Brain microvascular endothelial cell (primary cell): ENCODE data around the gene FREM3.
A peak's percentile ranks its signal among the peaks of the same experiment; 100 is the strongest.
"Not testable (repeated sequence)": the region's sequence is repeated elsewhere in the genome, so short reads cannot be mapped to it uniquely, and the experiment has no call there.

ENCODE experiments used
- DNase-seq: peaks from one replicate; pipeline ENCODE4 v3.0.0-alpha.2; 2020
- H3K27ac ChIP-seq: fragments of 250-450 bp; sonication (Bioruptor Pico); 2 replicates; pipeline ENCODE4 v1.5.1; 2020; ENCODE audit warnings: mild to moderate bottlenecking, moderate library complexity
- H3K27me3 ChIP-seq: fragments of 250-450 bp; sonication (Bioruptor Pico); replicated peaks from 2 replicates; pipeline ENCODE4 v1.5.1; 2020; ENCODE audit warnings: mild to moderate bottlenecking
- H3K36me3 ChIP-seq: fragments of 250-450 bp; sonication (Bioruptor Pico); replicated peaks from 2 replicates; pipeline ENCODE4 v1.5.1; 2020; ENCODE audit warnings: mild to moderate bottlenecking
- H3K4me3 ChIP-seq: 2 replicates; pipeline ENCODE4 v1.5.1; 2011; ENCODE audit warnings: low read depth, mild to moderate bottlenecking, control low read depth, low read length, moderate library complexity
- in situ Hi-C: cut with HindIII; loops from 2 replicates; pipeline ENCODE4 v1.10.0; 2017; ENCODE audit warnings: low sequenced_read_pairs, low pct_ligation_motif_present
- TF ChIP-seq, protein P1 (sequence below): IDR thresholded peaks from 2 replicates; pipeline ENCODE4 v1.5.1; 2011; ENCODE audit warnings: low read depth, mild to moderate bottlenecking, moderate library complexity, low read length, control low read depth, inconsistent platforms; ENCODE audit errors: missing control alignments

The FREM3 gene

DNA sequence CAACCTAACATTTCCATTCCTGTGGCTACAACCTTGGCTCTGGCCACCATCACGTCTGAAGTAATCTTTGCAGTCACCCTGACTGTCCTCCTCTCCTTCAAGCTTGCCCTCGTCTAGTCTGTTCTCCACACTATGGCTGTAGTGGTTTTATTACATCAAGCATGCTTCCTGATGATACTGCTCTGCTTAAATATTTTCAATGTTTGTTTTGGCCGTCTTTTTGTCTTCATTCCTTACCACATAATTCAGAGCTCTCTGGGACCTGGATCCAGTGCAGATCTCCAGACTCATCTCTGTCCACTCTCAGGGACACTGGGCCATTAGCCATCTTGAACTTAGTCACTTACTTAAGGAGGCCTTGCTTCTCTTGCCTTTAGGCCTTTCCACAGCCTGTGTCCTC lies 27.7 kb upstream of the FREM3 start:
- in situ Hi-C loops: no loop called here
- TF ChIP-seq, protein P1, sequence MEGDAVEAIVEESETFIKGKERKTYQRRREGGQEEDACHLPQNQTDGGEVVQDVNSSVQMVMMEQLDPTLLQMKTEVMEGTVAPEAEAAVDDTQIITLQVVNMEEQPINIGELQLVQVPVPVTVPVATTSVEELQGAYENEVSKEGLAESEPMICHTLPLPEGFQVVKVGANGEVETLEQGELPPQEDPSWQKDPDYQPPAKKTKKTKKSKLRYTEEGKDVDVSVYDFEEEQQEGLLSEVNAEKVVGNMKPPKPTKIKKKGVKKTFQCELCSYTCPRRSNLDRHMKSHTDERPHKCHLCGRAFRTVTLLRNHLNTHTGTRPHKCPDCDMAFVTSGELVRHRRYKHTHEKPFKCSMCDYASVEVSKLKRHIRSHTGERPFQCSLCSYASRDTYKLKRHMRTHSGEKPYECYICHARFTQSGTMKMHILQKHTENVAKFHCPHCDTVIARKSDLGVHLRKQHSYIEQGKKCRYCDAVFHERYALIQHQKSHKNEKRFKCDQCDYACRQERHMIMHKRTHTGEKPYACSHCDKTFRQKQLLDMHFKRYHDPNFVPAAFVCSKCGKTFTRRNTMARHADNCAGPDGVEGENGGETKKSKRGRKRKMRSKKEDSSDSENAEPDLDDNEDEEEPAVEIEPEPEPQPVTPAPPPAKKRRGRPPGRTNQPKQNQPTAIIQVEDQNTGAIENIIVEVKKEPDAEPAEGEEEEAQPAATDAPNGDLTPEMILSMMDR: no peak
- DNase-seq: peak; percentile 85
- Histone ChIP-seq H3K27me3 (no peaks in the 10 kb centered on the region), H3K27ac (no peak overlapping the region), H3K36me3 (no peaks in the 10 kb centered on the region), H3K4me3 (no peak overlapping the region)

DNA sequence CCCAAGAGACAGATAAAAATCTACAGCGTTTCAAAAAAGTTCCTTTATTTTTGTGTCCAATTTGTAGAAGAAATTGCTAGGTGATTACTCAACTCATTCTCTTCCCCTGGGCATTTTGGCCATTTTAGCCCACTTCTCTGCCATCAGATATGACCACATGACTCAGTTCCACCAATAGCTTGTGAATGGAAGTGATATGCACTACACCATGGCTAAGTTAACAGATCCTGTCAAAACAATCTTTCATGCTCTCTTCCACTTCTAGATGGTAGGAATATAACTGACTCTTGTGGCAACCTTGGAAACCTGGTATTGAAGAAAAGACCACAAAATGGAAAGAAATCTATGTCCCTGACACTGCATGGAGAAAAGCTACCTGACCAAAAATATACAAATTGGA lies 26.2 kb upstream of the FREM3 start:
- TF ChIP-seq, protein P1: no peak
- Histone ChIP-seq H3K36me3 (no peaks in the 10 kb centered on the region), H3K27ac (no peak overlapping the region), H3K27me3 (no peaks in the 10 kb centered on the region), H3K4me3 (no peak overlapping the region)
- DNase-seq: no peak
- in situ Hi-C loops: no loop called here

DNA sequence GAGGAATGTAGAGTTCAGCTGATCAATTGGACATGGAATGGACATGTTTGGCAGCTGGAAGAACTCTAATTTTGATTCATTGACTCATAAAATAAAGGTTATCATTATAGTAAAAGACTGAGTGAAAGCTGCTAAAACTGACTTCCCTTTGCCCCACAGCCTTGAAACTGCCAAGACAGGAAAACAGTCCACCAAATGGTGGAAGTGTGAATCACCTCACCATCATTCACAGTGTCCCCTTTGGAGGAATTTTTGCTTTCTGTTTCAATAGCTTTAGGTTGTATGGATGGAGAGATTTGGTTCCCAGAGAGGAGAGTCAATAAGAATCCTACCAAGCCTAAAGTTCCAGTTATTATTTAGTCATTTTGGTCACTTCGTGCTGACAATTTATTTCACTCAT lies 20.8 kb upstream of the FREM3 start:
- TF ChIP-seq, protein P1: no peak
- H3K27ac ChIP-seq: no peak overlapping the region
- no peak for DNase-seq
- H3K36me3 ChIP-seq: no peaks in the 10 kb centered on the region
- H3K4me3 ChIP-seq: no peak overlapping the region
- in situ Hi-C loops: no loop called here
- H3K27me3 ChIP-seq: no peaks in the 10 kb centered on the region

DNA sequence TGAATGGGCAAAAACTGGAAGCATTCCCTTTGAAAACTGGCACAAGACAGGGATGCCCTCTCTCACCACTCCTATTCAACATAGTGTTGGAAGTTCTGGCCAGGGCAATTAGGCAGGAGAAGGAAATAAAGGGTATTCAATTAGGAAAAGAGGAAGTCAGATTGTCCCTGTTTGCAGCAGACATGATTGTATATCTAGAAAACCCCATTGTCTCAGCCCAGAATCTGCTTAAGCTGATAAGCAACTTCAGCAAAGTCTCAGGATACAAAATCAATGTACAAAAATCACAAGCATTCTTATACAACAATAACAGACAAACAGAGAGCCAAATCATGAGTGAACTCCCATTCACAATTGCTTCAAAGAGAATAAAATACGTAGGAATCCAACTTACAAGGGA lies 18.3 kb upstream of the FREM3 start:
- DNase-seq, H3K36me3 ChIP-seq, H3K27ac ChIP-seq, H3K27me3 ChIP-seq, H3K4me3 ChIP-seq, in situ Hi-C loops: not testable (repeated sequence)

DNA sequence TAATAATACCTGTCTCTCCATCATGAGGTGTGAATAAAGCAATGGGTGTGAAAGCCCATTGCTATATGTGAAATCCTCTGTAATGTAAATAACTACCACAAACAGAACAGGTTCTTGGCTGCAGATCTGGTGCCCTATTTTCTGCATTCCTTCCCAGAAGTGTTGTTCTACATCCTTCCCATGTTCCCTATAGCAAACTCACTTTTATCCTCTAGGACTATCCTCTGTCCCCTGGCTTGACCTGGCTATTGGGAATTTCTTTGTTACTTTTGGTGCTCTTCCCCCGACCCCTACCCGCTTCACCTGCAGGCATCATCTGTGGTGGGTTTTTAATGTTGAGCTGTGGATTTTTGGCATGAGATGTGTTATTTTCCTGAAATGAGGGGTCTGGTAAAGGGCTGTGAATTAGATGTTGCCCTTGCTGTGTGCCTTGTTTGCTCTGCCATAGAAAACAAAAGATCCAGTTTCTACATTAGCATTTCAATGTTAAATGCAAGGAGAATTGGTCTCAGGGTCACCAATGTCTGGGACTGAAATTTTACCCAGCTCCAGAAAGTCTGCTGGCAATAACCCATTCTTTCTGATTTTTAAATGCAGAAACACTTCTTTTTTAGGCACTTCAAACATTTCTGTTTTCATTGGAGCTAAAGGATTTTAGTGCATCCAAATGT lies 13.6 kb upstream of the FREM3 start:
- no peaks in the 10 kb centered on the region for H3K36me3 ChIP-seq
- in situ Hi-C loops: no loop called here
- no peak for DNase-seq

DNA sequence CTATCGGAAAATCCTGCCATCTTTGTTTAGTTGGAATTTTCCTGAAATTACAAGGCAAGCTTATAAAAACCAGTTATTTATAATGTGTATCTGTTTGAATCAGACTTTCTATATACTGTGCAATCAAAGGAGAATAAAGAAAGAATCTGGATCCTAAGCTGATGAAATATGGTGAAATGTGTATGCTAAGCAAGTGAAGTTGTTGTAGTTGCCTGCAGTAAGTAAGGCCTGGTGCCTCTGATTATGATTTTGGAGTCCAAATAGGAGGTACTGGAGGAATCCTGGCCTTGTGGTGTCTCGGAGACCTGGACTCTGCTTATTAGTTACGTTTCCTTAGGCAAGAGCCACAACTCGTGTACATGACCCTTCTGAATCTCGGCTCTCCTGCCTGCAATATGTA lies 13.1 kb upstream of the FREM3 start:
- no peak overlapping the region for H3K27ac ChIP-seq
- no peak for DNase-seq
- no peak overlapping the region for H3K4me3 ChIP-seq
- H3K36me3 ChIP-seq: no peaks in the 10 kb centered on the region
- TF ChIP-seq, protein P1: no peak
- H3K27me3 ChIP-seq: no peaks in the 10 kb centered on the region
- in situ Hi-C loops: no loop called here

More for the DNA sequence above, 13.6 kb upstream of the FREM3 start:
- Histone ChIP-seq H3K27me3 (no peaks in the 10 kb centered on the region), H3K27ac (no peak overlapping the region), H3K4me3 (no peak overlapping the region)
- TF ChIP-seq, protein P1: no peak
